GM21619 (cell line): ENCODE data around the gene EMX2.
"Not testable (repeated sequence)": the region's sequence is repeated elsewhere in the genome, so short reads cannot be mapped to it uniquely, and the experiment has no call there.

Experiments used
- ATAC-seq: cut with Tn5 transposase; IDR thresholded peaks from one replicate; pipeline ENCODE4 v1.9.1; 2021; ENCODE audit not compliant: unreplicated experiment

EMX2 gene

DNA sequence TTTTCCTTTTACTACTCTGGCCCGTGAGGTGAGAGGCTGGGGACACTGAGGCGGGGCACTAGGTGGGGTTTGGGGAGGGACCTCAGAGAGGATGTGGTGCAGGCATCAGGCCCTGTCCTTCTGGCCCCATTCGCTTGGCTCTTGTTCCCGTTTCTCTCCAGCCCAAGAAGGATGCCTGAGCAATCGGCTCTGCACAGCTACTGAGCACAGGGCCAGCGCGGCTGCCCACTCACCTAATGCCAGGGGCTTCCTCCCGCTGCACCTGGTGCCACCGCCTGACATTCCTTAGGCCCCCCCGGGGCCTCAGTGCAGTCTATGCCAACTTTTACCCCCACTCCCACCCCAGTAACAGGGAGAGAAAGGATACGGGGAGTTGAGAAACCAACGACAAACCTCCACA, 12.5 kb downstream of the EMX2 start:
- no peak for ATAC-seq

DNA sequence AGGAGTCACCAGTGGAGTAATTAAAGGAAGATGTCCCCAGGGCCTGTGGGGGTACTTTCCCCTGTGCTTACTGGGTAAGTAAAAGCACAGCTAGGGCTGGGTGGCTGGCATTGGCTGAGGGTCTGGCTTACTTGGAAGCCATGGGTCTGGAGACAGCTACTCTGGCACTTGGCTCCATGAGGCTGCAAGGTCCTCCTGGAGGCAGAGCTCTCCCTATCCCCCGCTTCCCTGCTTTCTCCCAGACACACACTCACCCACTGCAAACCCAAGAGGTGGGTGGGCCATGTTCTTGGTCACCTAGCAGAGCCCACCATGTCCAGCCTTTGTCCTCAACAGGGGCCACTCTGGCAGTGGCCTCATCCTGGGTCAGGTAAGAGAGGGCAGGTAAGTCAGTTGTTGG, 13.3 kb downstream of the EMX2 start:
- no peak for ATAC-seq

DNA sequence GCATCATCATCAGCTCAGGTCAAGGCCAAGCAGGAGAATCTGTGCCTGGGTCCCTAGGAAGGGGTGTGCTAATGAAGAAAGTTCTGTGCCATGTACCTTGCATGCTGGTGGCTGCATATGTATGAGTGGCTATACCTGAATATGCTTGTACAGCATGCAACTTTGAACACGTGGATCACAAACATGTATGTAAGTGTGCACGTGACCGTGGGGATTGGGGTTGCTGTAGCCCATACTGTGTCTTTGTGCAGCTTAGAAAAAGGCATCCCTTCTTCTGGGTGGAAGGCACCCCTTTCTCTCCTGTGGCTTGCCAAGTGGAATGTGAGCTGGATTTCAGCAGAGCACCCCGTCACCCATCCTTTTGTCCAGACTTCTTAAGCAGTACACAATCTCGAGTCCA, 13.8 kb downstream of the EMX2 start:
- ATAC-seq, result no peak

DNA sequence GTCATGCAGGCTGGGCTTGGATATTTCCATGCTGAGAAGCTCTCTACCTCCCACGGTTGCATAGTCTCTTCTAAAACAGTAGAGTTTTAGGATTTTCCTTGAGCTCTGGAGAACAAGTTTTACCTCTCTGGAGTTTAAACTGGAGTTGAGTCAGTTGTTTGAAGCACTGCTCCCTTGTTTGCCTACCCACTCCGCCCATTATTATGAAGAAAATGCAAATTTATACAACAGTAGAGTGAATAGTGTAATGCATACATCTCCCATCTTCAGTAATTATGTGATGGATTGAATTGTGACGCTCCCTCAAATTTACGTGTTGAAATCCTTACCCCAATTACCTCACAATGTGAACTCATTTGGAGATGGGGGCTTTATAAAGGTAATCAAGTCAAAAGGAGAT, 17.2 kb downstream of the EMX2 start:
- ATAC-seq, result no peak

DNA sequence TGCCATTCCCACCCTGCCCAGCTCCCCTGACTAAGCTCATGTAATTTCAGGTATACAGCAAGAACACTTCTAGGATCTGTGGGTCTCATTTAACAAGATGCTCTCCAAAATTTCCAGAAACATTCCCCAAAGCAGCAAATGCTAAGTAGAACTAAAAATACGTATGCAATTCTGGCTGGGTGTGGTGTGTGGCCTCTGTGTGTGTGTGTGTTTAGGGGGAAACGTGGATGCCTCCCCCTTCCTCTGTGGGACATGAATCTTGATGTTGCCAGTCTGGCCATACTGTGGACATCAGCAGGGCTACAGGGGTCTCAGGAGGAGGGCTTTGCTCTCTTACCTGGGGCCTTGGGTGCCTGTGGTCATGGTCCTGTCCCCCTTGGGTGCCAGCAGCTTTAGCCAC, 18.4 kb downstream of the EMX2 start:
- no peak for ATAC-seq

DNA sequence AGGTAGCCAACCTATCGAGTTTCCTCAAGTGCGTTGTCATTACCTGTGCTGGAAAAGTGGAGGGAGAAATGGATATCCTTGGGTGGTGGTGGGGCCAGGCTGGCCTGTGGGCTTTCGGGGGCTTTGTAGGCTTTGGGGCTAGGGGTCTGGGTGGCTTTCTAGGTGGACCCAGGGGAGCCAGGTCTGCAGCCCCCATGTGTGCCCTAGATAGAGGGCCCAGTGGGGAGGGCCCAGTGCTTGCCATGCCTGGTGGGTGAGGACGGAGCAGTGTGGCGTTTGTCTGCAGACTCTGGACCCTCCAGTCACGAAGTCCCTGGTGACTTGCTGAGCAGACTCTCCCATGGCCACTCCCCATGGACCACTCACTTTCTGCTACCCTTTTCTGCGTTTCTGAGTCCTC, 19.7 kb downstream of the EMX2 start:
- no peak for ATAC-seq

DNA sequence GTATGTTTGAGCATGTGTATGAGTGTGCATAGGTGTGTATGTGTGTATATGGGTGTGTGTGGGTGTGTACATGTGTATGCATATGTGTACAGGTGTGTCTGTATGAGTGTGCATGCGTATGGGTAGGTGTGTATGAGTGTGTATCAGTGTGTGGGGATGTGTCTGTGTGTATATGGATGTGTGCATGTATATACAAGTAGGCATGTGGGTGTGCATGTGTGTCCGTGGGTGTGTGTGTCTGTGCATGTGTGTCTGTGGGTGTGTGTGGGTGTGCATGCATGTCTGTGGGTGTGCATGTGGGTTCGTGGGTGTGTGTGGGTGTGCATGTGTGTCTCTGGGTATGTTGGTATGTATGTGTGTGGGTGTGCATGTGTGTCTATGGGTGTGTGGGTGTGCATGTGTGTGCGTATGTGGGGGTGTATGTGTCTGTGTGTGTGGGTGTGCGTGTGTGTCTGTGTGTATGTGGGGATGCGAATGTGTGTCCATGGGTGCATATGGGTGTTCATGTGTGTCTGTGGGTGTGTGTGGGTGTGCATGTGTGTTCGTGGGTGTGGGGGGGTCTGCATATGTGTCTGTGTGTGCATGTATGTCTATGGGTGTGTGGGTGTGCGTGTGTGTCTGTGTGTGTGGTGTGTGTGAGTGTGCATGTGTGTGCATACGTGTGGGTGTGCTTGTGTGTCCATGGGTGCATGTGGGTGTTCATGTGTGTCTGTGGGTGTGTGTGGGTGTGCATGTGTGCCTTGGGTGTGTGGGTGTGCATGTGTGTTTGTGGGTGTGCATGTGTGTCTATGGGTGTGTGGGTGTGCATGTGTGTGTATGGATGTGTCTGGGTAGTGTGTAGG, 20.6 kb downstream of the EMX2 start:
- ATAC-seq, result no peak

DNA sequence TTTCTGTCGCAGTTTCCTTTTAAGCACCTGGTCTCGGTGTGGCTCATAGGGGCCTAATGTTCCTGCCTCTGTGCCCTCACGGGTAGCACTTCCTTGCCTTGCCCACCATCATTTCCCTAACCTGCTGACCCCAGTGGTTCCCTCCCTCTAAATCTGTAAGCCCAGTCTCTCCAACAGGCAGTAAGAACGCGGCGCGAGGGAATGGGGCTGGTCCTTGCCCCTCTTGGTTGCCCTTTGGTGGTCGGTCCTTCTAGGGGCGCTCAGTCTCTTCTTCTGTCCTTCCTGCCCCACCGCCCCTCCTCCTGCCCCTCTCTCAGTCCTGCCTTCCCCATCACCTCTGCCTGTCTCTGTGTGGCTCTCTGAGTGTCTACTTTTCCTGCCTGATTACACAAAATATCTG, 21.2 kb downstream of the EMX2 start:
- ATAC-seq, result no peak

DNA sequence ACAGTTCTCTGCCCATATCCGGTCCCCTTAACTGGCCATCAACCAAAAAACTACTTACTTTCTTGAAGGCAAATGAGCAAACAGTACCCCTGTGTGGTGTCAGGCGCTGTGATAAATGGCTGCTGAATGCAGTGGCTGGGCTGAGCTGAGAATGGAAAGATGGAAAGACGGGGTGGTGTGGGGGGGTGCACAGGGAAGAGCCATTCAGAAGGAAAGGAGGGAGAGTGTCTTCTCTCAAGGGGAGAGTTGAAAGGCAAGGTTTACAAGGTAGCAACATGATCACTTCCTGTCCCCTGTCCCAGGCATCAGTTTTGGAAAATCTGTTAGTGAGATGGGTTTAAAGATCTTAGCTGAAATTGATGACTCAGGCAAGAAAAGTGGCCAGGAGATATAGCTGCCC, 22.5 kb downstream of the EMX2 start:
- ATAC-seq, result no peak

DNA sequence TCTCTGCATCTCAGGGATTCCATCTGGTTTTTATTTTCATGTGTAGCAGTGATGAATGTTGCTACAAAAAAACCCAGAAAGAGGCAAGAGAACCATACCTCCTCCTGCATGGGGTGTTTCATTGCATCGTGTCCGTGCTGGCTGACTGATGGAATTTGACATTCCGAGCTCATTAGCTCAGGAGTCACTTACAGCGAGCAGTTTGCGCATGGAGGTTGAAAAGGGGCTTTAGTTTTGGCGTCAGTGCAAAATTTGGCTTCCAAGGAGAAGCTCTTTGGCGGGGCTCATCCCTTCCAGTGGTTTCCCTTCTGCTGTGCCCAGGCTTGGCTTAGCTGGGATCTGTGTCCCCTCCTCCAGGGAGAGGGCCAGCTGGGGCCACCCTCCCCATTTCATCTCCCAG, 25.8 kb downstream of the EMX2 start:
- ATAC-seq, result no peak

DNA sequence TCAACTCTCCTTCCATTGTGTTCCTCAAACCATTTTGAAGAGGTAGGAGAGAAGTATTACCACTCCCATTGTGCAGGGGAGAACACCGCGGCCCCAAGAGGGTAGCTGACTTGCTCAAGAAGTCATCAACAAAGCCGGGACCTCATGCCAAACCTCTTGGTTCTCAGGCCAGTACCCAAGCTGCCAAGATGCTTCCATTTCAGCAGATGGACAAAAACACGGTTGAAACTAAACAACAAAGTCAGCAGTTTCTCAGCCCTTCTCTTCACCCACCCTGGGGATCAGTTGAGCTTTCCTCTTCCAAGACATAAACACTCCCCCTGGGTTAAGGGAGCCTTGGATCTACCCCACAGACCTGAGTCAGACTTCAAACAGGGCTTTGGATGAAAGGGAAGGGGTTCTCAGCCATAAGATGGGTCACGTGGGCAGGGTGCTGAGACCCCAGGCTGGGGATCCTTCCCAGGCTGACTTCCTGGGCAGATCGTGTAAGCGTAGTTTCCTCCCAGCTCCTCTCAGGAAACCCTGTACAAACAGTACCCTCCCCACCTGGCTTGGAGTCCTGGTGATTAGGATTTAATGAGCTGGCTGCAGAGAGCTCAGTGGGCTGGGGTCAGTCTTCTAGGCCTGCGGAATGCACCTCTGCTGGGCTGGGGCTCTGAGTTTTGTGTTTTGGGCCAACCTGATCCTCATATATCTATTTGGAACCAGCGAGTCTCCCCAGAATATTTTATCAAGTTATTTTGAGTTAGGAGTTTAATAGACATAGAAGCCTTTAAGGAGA, 27.3 kb downstream of the EMX2 start:
- no peak for ATAC-seq

DNA sequence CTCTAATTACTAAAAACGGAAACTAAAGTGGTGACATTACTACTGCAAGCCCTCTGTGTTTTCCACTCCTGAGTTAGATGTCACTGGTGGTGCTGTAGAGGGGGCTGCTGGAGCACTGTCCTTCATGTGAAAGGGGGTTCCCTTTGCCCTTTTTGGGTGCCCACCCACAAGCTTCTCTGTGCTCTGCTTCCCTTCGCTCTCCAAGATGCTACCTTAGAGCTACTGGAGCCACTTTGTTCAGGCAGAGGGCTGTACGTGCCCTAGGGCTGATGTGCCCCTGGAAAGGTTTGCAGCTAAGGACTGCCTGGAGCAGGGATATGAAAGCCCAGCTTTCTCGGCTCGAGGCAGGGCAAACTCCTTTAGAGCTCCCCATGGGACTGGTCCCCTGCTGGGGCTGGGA, 28.3 kb downstream of the EMX2 start:
- ATAC-seq, result no peak

DNA sequence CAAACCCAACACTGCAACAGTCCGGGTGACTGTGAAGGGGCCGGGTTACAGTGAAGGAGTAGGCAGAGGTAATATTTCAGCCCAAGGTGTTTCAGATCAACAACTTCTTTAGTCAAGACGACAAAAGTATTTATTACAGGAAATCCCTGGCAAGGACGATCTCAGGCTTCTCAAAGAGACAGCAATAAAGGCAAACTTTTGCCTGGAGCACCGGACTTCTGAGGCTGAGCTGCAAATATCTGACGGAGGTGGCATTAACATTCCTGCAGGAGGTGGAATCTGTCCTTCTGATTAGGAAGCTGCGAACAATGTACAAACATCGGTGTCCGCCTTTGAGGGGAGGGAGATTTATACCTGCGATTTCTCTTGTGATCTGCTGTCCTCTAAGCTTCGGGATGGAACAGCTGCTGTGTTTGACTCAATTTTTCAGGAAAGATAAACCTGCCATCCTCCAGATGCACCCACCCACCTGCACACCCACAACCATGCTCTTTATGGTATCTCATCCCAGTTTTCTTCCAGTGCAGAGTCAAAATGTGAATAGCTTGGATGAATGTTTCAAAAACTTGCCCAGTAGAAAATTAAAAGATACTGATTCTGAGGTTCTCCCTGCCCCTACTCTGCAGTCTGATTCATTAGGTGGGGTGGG, 32.1 kb downstream of the EMX2 start:
- no peak for ATAC-seq

DNA sequence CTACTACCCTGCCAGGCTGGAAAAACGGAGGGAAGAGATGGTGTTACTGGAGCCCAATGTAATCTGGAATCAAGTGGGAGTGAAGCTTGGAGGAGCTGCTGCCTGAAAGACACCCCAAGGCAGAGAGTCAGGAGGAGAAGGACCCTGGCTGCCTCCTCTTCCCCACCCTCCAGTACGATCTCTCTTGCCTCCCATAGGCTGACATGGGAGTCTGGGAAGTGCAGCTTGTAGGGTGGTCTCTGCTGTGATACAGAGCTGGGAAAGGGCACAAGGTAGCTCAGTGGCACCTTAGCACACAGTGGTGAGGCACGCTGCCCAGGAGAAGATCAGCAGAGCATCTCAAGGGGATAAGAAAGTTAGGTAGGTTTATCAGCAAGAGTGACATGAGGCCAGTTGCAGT, 35.9 kb downstream of the EMX2 start:
- no peak for ATAC-seq

DNA sequence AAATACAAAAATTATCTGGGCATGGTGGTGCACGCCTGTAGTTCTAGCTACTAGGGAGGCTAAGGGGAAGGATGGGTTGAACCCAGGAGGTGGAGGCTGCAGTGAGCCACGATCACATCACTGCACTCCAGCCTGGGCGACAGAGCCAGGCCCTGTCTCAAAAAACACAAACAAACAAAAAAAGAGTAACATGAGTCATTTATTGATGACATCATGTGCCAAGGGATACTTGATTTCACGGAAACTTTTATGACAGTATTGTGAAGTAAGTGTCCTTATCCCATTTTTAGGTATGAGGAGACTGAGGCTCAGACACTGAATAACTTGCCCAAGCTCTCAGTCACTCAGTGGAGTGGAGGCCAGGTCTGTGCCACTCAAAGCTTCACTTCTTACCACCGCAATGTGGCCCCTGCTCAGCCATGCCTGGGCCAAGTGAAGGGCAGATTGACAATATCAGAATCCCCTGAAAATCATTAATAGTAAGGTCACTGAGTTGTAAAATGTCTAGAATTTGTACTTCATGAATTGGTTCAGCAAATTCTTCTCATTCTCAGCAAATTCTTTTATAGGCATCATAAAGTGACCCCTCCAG, 36.5 kb downstream of the EMX2 start:
- ATAC-seq, result no peak

DNA sequence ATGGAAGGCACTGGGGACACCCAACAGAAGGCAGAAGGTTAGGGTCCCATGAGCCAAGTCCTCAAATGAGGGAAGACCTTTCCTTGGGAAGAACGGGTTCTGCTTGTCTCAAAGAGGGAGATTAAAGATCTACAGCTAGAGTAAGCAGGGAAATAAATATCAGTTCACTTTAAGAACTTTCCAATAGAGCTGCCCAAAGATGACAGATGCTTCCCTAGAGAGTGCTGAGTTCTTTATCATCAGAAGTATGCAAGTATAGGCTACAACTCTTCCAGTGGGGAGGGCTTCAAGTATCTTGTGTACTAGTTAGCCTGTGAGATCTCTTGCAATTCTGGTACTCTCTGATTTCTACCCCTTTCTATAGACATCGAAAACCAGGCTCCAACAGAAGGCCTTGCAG, 39.4 kb downstream of the EMX2 start:
- ATAC-seq, result no peak

DNA sequence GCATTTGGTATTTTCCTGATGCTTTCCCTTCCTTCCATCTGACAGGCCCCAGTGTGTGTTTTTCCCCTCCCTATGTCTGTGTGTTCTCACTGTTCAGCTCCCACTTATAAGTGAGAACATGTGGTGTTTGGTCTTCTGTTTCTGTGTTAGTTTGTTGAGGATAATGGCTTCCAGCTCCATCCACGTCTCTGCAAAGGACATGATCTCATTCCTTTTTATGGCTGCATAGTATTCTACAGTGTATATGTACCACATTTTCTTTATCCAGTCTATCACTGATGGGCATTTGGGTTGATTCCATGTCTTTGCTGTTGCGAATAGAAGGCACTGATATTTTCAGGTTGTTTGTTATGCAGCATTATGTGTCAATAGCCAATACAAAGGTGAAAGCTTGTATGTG, 42.3 kb downstream of the EMX2 start:
- not testable (repeated sequence) for ATAC-seq

DNA sequence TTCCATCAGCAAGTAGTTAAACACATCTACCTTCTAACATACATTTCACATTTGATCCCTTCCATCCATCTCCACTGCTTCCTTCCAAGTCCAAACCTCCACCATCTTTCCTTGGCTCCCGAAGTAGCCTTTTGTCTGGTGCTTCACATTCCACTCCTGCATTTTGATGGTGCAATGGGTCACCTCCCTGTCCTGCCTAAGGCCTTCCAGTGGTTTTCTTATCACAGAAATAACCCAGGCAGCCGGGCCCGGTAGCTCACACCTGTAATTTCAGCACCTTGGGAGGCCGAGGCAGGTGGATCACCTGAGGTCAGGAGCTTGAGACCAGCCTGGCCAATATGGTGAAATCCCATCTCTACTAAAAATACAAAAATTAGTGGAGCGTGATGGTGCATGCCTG, 44.5 kb downstream of the EMX2 start:
- no peak for ATAC-seq

DNA sequence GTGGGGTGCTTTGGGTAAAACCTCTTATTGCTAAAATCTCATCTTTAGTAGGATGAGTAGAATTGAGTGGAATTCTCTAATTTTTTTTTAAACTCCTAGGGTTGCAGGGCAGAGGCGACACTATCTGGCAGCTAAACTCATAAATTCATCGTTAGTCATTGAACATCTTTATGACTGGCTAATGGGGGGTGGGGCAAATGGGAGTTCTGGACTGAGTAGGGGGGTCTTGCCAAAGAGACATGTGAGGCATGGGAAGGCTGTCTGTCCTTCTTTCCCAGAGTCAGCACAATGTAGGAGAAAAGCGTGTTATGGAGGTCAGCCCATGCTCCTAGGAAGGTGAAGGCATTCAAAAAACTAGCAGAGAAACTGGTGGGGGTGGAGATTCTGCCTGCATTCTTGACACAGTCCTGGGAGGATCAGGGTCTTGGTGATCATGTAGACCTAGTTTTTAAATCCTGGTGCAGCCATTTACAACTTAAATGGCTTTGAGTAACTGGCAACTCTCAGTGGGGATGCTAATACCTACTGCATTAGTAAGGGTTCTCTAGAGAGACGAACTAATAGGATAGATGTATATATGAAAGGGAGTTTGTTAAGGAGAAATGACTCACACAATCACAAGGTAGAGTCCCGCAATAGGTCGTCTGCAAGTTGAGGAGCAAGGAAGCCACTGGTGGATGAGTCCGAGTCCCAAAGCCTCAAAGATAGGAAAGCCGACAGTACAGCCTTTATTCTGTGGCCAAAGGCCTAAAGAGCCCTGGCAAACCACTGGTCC, 47.7 kb downstream of the EMX2 start:
- no peak for ATAC-seq

DNA sequence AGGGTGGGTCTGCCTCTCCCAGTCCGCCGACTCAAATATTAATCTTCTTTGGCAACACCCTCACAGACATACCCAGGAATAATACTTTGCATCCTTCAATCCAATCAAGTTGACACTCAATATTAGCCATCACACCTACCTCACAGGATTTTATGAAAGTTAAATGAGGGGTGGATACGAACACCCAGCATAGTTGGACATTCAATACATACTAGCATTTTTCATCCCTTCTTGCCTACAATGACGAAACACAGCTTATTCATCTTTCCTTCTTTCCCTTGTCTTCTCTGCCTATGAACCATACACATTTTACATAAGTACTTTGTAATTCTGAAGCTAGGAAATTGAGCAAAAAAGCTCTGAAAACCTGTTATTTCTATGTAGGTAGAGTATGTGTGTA, 48.5 kb downstream of the EMX2 start:
- no peak for ATAC-seq

DNA sequence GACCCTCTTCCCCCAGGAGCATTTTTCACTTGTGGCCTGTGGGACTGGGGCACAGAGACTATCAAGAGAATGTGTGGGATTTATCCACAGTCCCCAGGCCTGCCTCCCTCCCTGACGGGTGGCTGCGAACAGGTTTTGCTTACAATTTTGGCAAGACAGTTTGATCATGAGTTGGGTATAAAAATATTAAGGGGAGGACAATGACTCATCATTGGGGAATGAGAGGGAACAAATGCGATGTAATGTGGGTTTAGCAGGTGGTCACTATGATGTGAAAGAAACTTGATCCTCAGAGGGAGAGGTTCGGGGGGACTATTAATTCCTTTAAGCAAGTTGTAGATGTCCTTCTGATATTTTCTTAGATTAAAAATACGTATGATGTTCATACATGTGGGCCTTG, 52.2 kb downstream of the EMX2 start:
- no peak for ATAC-seq
